Naive B cell (primary cell): Measurements from ENCODE around the gene SH3TC2. TPM values are rescaled to one million over a fixed set of nuclear protein-coding genes. Genes with fewer than 3 reads are reported as not detected.
A peak's percentile ranks its signal among the peaks of the same experiment; 100 is the strongest.

ENCODE experiments used
- ATAC-seq, 2 donors: fragments of 150-1000 bp; cut with Tn5 transposase; 2 replicates each; pipeline ENCODE4 v1.10.0; 2021; ENCODE audit warnings: low read depth in 2 of 2, mild to moderate bottlenecking in 2 of 2, moderate library complexity in 2 of 2
- DNase-seq: peaks from one replicate; pipeline ENCODE4 v3.0.0; 2022
- H3K27ac Mint-ChIP-seq, 6 donors: one replicate each; pipeline ENCODE4 v1.8.0; 2020 to 2022; ENCODE audit warnings: mild to moderate bottlenecking in 6 of 6, mixed read lengths in 6 of 6, moderate library complexity in 5 of 6, inconsistent platforms in 2 of 6
- H3K27me3 Mint-ChIP-seq, 3 donors: one replicate each; pipeline ENCODE4 v1.8.0; 2021 to 2022; ENCODE audit warnings: mixed read lengths in 3 of 3, mild to moderate bottlenecking in 1 of 3
- H3K36me3 Mint-ChIP-seq, 2 donors: one replicate each; pipeline ENCODE4 v1.8.0; 2020 to 2022; ENCODE audit warnings: mixed read lengths in 2 of 2, inconsistent platforms in 1 of 2, mild to moderate bottlenecking in 1 of 2
- H3K4me1 Mint-ChIP-seq, 3 donors: one replicate each; pipeline ENCODE4 v1.8.0; 2020 to 2022; ENCODE audit warnings: mixed read lengths in 3 of 3, inconsistent platforms in 1 of 3, mild to moderate bottlenecking in 1 of 3, moderate library complexity in 1 of 3
- H3K4me3 Mint-ChIP-seq, 8 donors: one replicate each; pipeline ENCODE4 v1.8.0; 2020 to 2022; ENCODE audit warnings: mild to moderate bottlenecking in 8 of 8, mixed read lengths in 8 of 8, moderate library complexity in 8 of 8, inconsistent platforms in 2 of 8
- H3K9me3 Mint-ChIP-seq, 7 donors: one replicate each; pipeline ENCODE4 v1.8.0; 2020 to 2022; ENCODE audit warnings: mixed read lengths in 7 of 7, mild to moderate bottlenecking in 5 of 7, inconsistent platforms in 2 of 7, moderate library complexity in 1 of 7
- polyA plus RNA-seq, 6 donors: library from polyadenylated mRNA; unstranded; fragments of 300-500 nt; fragmentation: Illumina TruSeq; gene quantifications; one replicate each; pipeline ENCODE4 v1.2.3, GENCODE V29; 2021; ENCODE audit warnings: low read depth in 6 of 6

Gene SH3TC2
- polyA plus RNA-seq, 6 donors from 2014 or later = 0.11 TPM; not detected in 5

DNA sequence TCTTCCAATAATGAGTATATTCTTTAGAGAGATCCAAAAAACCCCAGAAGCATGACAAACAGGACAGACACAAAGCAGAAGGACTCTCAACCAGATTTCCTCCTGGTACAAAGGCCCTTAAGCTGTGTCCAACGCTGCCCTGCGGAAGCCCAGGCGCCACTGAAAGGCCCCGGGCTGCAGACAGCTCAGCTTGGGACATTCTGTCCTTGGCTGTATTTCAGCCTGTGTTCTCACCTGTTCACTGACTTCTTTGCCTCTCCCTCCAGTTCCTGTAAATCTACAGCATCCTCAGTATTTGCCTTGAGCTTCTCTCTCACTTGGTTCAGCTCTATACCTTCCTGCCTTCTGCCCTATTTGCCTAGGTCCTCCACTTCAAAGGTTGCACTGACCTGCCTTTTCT, 96.5 kb downstream of the SH3TC2 start:
- peaks cover 5 to 7% (median 5%) of the 10 kb centered on the region in 3 donors for H3K4me1 Mint-ChIP-seq
- no peak for DNase-seq
- no peaks in the 10 kb centered on the region for H3K9me3 Mint-ChIP-seq
- H3K4me3 Mint-ChIP-seq = no peak overlapping the region
- peaks cover 0 to 8% (median 4%) of the 10 kb centered on the region in 3 donors for H3K27me3 Mint-ChIP-seq
- ATAC-seq = no peak
- H3K36me3 Mint-ChIP-seq = no peaks in the 10 kb centered on the region
- H3K27ac Mint-ChIP-seq = no peak overlapping the region

GRCh38 chr5:148965511-148966265, 97.2 kb downstream of the SH3TC2 start:
- ATAC-seq (no peak), DNase-seq (no peak)
- peak overlapping the region in 1 of 6 donors; percentile 46 for H3K27ac Mint-ChIP-seq
- peaks cover 5 to 7% (median 5%) of the 10 kb centered on the region in 3 donors for H3K4me1 Mint-ChIP-seq
- H3K9me3 Mint-ChIP-seq = no peaks in the 10 kb centered on the region
- no peak overlapping the region for H3K4me3 Mint-ChIP-seq
- no peaks in the 10 kb centered on the region for H3K36me3 Mint-ChIP-seq
- peaks cover 0 to 8% (median 4%) of the 10 kb centered on the region in 3 donors for H3K27me3 Mint-ChIP-seq

- peak overlapping the region in 1 of 6 donors; percentile 52 for H3K27ac Mint-ChIP-seq
- H3K27me3 Mint-ChIP-seq = peaks cover 0 to 15% (median 0%) of the 10 kb centered on the region in 3 donors
Measured at GRCh38 chr5:148963664-148964063, 99.2 kb downstream of the SH3TC2 start.

GRCh38 chr5:148962761-148963324, 100.0 kb downstream of the SH3TC2 start:
- H3K9me3 Mint-ChIP-seq = no peaks in the 10 kb centered on the region
- ATAC-seq (no peak), DNase-seq (no peak)
- no peaks in the 10 kb centered on the region for H3K36me3 Mint-ChIP-seq
- H3K27ac Mint-ChIP-seq = no peak overlapping the region
- no peak overlapping the region for H3K4me3 Mint-ChIP-seq
- H3K4me1 Mint-ChIP-seq = peaks cover 5 to 7% (median 6%) of the 10 kb centered on the region in 3 donors
- peaks cover 0 to 11% (median 0%) of the 10 kb centered on the region in 3 donors for H3K27me3 Mint-ChIP-seq

More at GRCh38 chr5:148963664-148964063, 99.2 kb downstream of the SH3TC2 start:
- ATAC-seq (peak in 1 of 2 donors; percentile 63), DNase-seq (no peak)
- H3K4me3 Mint-ChIP-seq = peak overlapping the region in 2 of 8 donors; percentile 29 to 32
- H3K4me1 Mint-ChIP-seq = peaks cover 5 to 7% (median 5%) of the 10 kb centered on the region in 3 donors
- no peaks in the 10 kb centered on the region for H3K9me3 Mint-ChIP-seq
- no peaks in the 10 kb centered on the region for H3K36me3 Mint-ChIP-seq

GRCh38 chr5:148962200-148962550, 100.7 kb downstream of the SH3TC2 start:
- H3K4me3 Mint-ChIP-seq = no peak overlapping the region
- peaks cover 0 to 8% (median 0%) of the 10 kb centered on the region in 3 donors for H3K27me3 Mint-ChIP-seq
- peak overlapping the region in 1 of 6 donors; percentile 53 for H3K27ac Mint-ChIP-seq
- no peaks in the 10 kb centered on the region for H3K36me3 Mint-ChIP-seq
- no peaks in the 10 kb centered on the region for H3K9me3 Mint-ChIP-seq
- peaks cover 5 to 10% (median 7%) of the 10 kb centered on the region in 3 donors for H3K4me1 Mint-ChIP-seq
- ATAC-seq = no peak
- DNase-seq = no peak

DNA sequence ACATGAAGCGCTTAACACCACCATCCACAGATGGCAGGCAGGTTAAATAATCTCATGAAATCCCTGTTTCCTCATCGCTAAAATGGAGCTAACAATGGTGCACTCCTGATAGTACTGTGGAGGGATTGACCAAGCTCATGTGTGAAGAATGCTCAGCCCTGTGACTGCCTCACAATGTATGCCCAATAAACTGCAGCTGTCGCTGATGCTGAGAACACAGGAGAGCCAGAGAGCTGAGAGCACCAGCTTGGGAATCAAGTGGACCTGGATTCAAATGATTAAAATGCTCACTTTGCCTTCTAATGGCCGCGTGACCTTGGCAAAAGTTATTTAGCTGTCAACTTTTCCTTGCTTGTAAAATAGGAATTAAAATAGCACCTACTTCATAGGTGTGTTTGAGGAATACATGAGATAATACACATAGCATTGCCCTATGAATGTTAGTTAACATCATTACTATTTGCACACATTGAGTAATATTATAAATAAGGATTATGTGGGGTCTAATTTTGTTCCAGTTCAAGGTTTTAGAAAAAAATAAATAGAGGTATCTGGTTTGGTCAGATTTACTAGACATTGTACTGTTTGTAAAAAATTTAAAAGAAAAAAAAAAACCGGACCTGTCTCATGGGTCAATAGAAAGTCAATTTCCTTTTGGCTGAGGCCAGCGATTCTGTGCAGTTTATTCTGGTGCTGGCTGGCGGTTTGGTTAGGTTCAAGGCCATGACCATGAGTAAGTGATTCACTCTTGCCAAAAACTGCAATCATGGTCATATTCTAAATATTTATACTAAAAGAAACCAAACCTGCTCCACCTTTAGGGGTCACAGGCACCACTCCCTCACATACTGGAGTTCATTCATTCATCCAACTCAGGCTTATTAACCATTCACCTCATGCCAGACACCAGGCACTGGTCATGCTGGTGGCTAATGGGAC, 101.3 kb downstream of the SH3TC2 start:
- Mint-ChIP-seq H3K9me3 (no peaks in the 10 kb centered on the region), H3K27ac (no peak overlapping the region), H3K36me3 (no peaks in the 10 kb centered on the region), H3K4me3 (no peak overlapping the region), H3K4me1 (peaks cover 5 to 10% (median 7%) of the 10 kb centered on the region in 3 donors), H3K27me3 (peaks cover 0 to 8% (median 0%) of the 10 kb centered on the region in 3 donors)
- ATAC-seq = no peak
- no peak for DNase-seq

DNA sequence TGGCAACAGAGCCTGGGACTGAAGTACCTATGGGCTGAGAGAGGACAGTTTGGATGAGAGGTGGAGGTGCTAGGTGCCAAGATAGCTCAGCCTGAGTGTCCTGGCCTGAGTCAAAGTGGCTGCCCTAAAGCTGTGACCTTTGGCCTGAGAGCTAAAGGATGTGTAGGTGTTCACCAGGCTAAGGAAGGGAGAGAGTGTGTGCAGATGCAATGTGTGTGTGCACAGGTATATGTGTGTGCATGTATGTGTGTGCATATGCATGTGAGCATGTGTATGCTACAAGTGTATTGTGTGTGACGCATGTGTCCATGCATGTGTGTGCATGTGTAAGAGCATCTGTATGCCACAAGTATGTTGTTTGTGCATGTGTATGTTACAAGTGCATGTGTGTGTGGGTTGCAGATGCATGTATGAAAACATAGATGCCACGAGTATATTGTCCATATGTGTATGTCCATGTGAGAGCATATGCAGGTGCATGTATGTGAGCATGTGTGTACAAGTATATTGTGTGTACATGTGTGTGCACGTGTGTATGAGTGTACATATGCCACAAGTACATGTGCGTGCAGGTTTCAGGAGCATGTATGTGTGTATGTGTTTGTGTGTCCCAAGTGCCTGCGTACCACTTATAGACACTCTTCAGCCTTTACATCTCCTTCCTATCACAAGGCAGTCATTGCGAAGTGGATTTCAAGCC, 102.6 kb downstream of the SH3TC2 start:
- H3K36me3 Mint-ChIP-seq = no peaks in the 10 kb centered on the region
- no peak overlapping the region for H3K4me3 Mint-ChIP-seq
- H3K9me3 Mint-ChIP-seq = no peaks in the 10 kb centered on the region
- peak overlapping the region in 1 of 6 donors; percentile 74 for H3K27ac Mint-ChIP-seq
- ATAC-seq (no peak), DNase-seq (no peak)
- H3K27me3 Mint-ChIP-seq = peaks cover 0 to 8% (median 0%) of the 10 kb centered on the region in 3 donors
- peaks cover 5 to 10% (median 7%) of the 10 kb centered on the region in 3 donors for H3K4me1 Mint-ChIP-seq

GRCh38 chr5:148957591-148958202, 105.2 kb downstream of the SH3TC2 start:
- ATAC-seq (peak; percentile 41 to 63), DNase-seq (peak; percentile 38)
- Mint-ChIP-seq H3K27ac (peak overlapping the region in 2 of 6 donors; percentile 12 to 13), H3K4me3 (no peak overlapping the region), H3K27me3 (peaks cover 0 to 8% (median 0%) of the 10 kb centered on the region in 3 donors), H3K4me1 (peaks cover 0 to 4% (median 0%) of the 10 kb centered on the region in 3 donors), H3K9me3 (no peaks in the 10 kb centered on the region), H3K36me3 (no peaks in the 10 kb centered on the region)

DNA sequence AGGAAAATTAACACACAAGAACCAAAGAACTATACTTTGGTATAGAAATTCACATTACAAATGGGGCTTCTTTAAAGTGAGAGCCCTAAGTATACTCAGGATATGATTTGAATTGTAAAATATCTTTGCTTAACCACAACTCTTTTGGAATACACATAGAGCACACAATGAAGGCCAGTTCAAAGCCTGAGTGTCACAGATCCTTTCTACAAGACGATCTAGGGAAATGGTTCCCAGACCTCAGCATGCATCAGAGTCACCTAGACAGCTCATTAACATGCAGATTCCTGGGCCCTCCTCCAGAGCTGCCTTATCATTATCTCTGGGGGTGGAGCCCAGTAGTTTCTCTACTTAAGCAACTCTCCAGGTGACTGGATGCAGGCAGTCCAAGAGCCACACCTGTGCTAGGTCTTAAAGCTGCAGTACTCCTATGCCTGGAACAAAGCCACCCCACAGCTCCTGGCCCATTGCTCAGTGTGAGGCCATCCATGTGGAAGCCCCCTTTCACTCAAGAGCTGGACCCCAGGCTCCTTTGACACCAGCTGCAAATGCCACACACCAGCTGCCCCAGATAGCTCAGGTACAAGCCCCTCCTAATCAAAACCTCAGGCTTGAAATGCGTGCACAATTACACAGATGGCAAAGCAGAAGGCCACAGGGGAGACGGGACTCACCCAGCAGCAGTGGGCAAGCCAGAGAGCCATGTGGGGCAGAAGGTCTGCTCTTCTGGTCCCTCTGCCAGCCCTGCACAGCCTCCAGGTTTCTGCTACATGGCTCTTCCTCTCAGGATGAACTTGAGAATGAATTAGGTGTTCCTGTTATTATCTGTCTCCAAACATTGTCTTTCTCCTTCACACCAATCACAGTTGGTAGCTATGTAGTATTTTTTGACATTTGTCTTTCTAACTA, 106.1 kb downstream of the SH3TC2 start:
- no peak for DNase-seq
- peaks cover 0 to 4% (median 0%) of the 10 kb centered on the region in 3 donors for H3K4me1 Mint-ChIP-seq
- no peak for ATAC-seq
- H3K4me3 Mint-ChIP-seq = no peak overlapping the region
- H3K9me3 Mint-ChIP-seq = no peaks in the 10 kb centered on the region
- peaks cover 0 to 8% (median 0%) of the 10 kb centered on the region in 3 donors for H3K27me3 Mint-ChIP-seq
- H3K27ac Mint-ChIP-seq = peak overlapping the region in 1 of 6 donors; percentile 58
- H3K36me3 Mint-ChIP-seq = no peaks in the 10 kb centered on the region
